KMS-11 (cell line): Measurements from ENCODE around the gene CIPC.

Experiments
- H2AFZ ChIP-seq: fragments of 200-600 bp; sonication (generic); 2 replicates; pipeline ENCODE4 v1.6.1; 2016; ENCODE audit warnings: antibody characterized with exemption, mixed run types, low read depth
- H3K27ac ChIP-seq: fragments of 200-600 bp; sonication (generic); 2 replicates; pipeline ENCODE4 v1.6.1; 2016; ENCODE audit warnings: mild to moderate bottlenecking, mixed run types
- H3K27me3 ChIP-seq: fragments of 200-600 bp; sonication (generic); 2 replicates; pipeline ENCODE4 v1.6.1; 2017; ENCODE audit warnings: mild to moderate bottlenecking, low read depth, mixed run types, moderate library complexity; ENCODE audit not compliant: insufficient read depth
- H3K36me3 ChIP-seq: fragments of 200-600 bp; sonication (generic); 2 replicates; pipeline ENCODE4 v1.6.1; 2017; ENCODE audit warnings: mild to moderate bottlenecking, mixed run types; ENCODE audit not compliant: insufficient read depth
- H3K4me1 ChIP-seq: fragments of 200-600 bp; sonication (generic); 2 replicates; pipeline ENCODE4 v1.6.1; 2016; ENCODE audit warnings: mild to moderate bottlenecking, low read depth, mixed run types; ENCODE audit not compliant: poor library complexity, severe bottlenecking
- H3K4me2 ChIP-seq: fragments of 200-600 bp; sonication (generic); 2 replicates; pipeline ENCODE4 v1.7.0; 2016; ENCODE audit warnings: mild to moderate bottlenecking, mixed run types
- H3K4me3 ChIP-seq: fragments of 200-600 bp; sonication (generic); IDR thresholded peaks from 2 replicates; pipeline ENCODE4 v1.6.1; 2017; ENCODE audit warnings: low read depth, low read length, mixed read lengths; ENCODE audit not compliant: insufficient read depth
- H3K79me2 ChIP-seq: fragments of 200-600 bp; sonication (generic); 2 replicates; pipeline ENCODE4 v1.6.1; 2016; ENCODE audit warnings: low read depth, mixed run types; ENCODE audit not compliant: insufficient read depth
- H3K9ac ChIP-seq: fragments of 200-600 bp; sonication (generic); 2 replicates; pipeline ENCODE4 v1.6.1; 2016; ENCODE audit warnings: mild to moderate bottlenecking, mixed run types
- H4K20me1 ChIP-seq: fragments of 200-600 bp; sonication (generic); 2 replicates; pipeline ENCODE4 v1.6.1; 2016; ENCODE audit warnings: mild to moderate bottlenecking, mixed run types; ENCODE audit not compliant: insufficient read depth
- TF ChIP-seq, protein P1 (sequence below): fragments of 200-600 bp; sonication (generic); conservative IDR thresholded peaks from 2 replicates; pipeline ENCODE4 v1.6.1; 2017; ENCODE audit warnings: low read depth, mild to moderate bottlenecking, antibody characterized with exemption, low read length, moderate library complexity, mixed read lengths

The CIPC gene

DNA sequence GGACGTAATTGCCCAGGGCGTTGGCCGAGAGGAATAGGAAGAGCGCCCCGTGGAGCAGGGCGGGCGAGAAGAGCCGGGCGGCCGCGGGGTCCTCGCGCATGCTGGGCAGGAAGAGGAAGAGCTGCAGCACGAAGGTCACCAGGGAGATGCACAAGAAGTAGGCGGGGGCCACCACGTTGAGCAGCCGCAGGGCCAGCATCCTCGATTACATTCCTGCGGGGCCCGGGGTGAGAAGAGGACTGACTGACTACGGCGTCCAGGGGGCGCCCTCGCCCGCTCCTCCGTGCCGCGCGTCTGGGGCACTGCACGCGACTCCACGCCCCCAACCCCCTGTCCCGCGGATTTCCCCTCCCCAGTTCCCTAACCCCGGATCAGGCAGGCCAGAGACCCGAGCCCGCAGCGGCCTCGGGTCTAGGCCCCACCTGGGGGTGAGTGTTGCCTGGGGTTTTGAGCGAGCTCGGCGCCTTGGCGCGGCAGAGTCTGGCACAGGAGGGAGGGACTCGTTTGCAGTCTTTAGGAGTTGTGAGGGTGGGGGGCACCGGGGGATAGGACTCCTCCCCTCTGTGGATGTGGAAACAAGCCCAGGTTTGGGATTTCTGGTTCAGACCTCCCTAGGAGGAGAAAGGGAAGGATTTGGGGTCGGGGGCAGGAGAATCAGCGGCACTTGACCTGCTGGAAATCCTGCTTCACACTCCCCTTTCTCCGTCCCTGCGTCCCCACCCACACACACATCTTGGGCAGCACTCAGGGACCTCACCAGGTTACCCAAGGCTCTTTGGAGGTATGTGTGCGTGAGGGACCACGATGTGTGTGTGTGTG lies 41.7 kb downstream of the CIPC start:
- Histone ChIP-seq H3K79me2 (no peaks in the 10 kb centered on the region), H4K20me1 (no peaks in the 10 kb centered on the region), H3K27ac (no peak overlapping the region), H3K4me2 (no peak overlapping the region), H2AFZ (no peak overlapping the region), H3K27me3 (peaks cover 5% of the 10 kb centered on the region; the same call in 1 of the 2 replicates), H3K4me3 (no peak overlapping the region), H3K4me1 (no peaks in the 10 kb centered on the region), H3K36me3 (no peaks in the 10 kb centered on the region), H3K9ac (no peak overlapping the region)
- TF ChIP-seq, protein P1, sequence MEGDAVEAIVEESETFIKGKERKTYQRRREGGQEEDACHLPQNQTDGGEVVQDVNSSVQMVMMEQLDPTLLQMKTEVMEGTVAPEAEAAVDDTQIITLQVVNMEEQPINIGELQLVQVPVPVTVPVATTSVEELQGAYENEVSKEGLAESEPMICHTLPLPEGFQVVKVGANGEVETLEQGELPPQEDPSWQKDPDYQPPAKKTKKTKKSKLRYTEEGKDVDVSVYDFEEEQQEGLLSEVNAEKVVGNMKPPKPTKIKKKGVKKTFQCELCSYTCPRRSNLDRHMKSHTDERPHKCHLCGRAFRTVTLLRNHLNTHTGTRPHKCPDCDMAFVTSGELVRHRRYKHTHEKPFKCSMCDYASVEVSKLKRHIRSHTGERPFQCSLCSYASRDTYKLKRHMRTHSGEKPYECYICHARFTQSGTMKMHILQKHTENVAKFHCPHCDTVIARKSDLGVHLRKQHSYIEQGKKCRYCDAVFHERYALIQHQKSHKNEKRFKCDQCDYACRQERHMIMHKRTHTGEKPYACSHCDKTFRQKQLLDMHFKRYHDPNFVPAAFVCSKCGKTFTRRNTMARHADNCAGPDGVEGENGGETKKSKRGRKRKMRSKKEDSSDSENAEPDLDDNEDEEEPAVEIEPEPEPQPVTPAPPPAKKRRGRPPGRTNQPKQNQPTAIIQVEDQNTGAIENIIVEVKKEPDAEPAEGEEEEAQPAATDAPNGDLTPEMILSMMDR, result no peak

DNA sequence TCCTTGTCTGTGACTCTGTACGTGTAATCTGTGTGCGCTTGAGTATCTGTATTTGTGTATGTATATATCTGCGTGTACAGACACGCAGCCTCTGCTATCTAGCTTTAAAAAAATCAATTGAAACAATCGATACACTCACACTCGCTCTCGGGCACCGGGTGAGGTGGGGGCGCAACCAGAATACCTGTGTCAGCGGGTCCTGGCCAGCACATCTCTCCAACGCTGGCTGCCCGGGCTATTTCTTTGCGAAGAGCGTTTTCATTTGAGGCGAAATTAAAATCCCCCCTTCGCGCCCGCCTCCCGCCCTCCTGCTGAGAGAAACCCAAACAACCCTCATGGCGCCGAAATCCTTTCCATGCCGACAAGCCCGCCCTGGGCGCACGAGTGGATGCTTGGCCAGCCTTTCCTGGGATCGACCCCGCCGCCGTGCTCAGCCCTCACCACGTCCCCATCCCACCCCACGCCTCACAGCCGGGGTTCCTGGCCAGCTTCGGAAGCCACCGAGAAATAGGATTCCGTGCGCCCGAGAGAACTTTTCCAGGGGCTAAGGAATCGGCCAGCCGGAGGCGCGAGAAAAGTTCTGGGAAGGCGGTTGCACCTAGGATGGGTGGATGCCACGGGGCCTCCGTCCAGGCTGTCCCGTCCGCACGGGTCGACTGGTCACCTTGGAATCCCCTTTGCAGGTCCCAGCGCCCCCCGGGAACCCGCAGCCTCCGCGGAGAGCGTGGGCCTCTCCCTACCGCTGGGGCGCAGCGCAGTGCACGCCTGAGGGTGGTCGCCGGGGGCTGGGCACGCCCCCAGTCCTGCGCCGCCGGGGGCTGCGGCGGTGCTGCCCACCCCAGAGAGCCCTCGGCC lies 42.5 kb downstream of the CIPC start:
- TF ChIP-seq, protein P1, result no peak
- Histone ChIP-seq H3K27ac (no peak overlapping the region), H4K20me1 (no peaks in the 10 kb centered on the region), H3K9ac (no peak overlapping the region), H3K4me1 (no peaks in the 10 kb centered on the region), H3K27me3 (peaks cover 4% of the 10 kb centered on the region; the same call in 1 of the 2 replicates), H3K4me2 (no peak overlapping the region), H3K36me3 (no peaks in the 10 kb centered on the region), H3K4me3 (no peak overlapping the region), H2AFZ (no peak overlapping the region), H3K79me2 (no peaks in the 10 kb centered on the region)

DNA sequence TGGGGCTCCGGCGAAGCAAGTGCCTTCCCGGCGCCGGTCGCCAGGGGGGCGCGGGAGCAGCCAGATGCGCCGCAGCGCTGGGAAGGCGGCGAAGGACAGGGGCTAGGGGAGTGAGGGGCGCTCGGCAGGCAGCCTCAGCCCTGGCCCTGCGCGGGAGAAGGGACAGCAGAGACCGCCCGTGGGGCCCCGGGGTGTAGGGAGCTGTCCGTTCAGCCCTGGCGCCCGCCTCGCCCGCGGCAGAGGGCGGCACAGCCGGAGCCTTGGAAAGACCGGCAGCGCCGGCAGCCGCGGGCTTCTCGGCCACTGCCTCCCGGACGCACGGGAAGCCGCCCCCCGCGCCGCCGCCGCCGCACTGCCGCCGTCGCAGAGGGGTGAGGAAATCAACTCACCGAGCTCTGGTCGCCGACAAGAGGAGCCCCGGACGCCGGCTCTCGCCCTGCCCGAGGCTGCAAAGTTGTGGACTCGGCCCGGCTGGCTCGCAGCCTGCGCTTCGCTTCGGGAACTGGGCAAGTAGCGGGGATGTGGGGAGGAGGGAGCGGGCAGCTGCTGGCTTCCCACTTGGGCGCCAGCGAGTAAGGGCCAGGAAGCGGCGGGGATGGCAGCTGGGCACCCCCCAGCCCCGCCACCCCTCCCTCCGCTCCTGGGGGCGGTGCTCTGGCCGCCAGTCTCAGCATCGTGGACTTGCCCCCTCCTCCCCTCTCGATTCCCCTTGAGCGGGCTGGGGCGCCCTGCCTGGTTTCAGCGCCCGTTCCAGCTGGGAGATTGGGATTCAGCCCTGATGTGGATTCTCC lies 43.4 kb downstream of the CIPC start, which contains the start of gene ZDHHC22:
TSS of gene ZDHHC22 (minus strand) at position 578 of the 791 bp plus-strand sequence. CDS start 2,053 bp downstream, outside the sequence.
- no peak within 1 kb of the TSS for H3K27ac ChIP-seq

More for the DNA sequence above, 43.4 kb downstream of the CIPC start, which contains the start of gene ZDHHC22:
- Histone ChIP-seq H3K36me3 (no peaks in the 10 kb centered on the region), H2AFZ (no peak within 1 kb of the TSS), H3K4me2 (no peak within 1 kb of the TSS), H3K4me1 (no peaks in the 10 kb centered on the region), H3K27me3 (no peaks in the 10 kb centered on the region; the same call in 1 of the 2 replicates), H3K79me2 (no peaks in the 10 kb centered on the region), H3K4me3 (no peak within 1 kb of the TSS), H3K9ac (no peak within 1 kb of the TSS), H4K20me1 (no peaks in the 10 kb centered on the region)
- TF ChIP-seq, protein P1, result no peak
